ENCODE results near the gene PLEKHA1. TPM values are rescaled to one million over a fixed set of nuclear protein-coding genes. Genes with fewer than 3 reads are reported as not detected.
A peak's percentile ranks its signal among the peaks of the same experiment; 100 is the strongest.

Gene PLEKHA1
- total and polyA plus RNA-seq, 2 experiments from 2014 or later, result 25.8 to 36.6 TPM

GRCh38 chr10:122348935-122349361 lies 25.6 kb upstream of the PLEKHA1 start:
- no peak for TF ChIP-seq ZNF114 (CRISPR knock-in tag; IDR thresholded peaks at IDR 0.05)
- TF ChIP-seq ZNF331 (CRISPR knock-in tag; IDR thresholded peaks at IDR 0.05; ENCODE audit: low read depth), result no peak
- TF ChIP-seq REST (IDR thresholded peaks at IDR 0.05; ENCODE audit: unreplicated experiment), result no peak
- TF ChIP-seq ZNF462 (CRISPR knock-in tag; IDR thresholded peaks at IDR 0.05), result no peak
- TF ChIP-seq JUNB (IDR thresholded peaks at IDR 0.05; ENCODE audit: unreplicated experiment), result no peak
- H2AFZ ChIP-seq, result peak overlapping the region; percentile 32; the same call in 1 of the 2 replicates

More at GRCh38 chr10:122348935-122349361, 25.6 kb upstream of the PLEKHA1 start:
- peaks cover 10% of the 10 kb centered on the region for H3K4me1 Mint-ChIP-seq
- Histone ChIP-seq H3K27me3 (ENCODE audit: insufficient read depth) (no peaks in the 10 kb centered on the region), H4K20me1 (replicated peaks; ENCODE audit: insufficient read depth) (no peaks in the 10 kb centered on the region), H3K4me1 (ENCODE audit: insufficient read depth) (no peaks in the 10 kb centered on the region), H3K4me2 (no peak overlapping the region), H3K27ac (ENCODE audit: low read depth) (no peak overlapping the region), H3K36me3 (ENCODE audit: insufficient read depth) (no peaks in the 10 kb centered on the region), H3K79me2 (replicated peaks; ENCODE audit: insufficient read depth) (no peaks in the 10 kb centered on the region), H3F3A (replicated peaks; ENCODE audit: low read depth) (no peaks in the 10 kb centered on the region), H3K4me3 (no peak overlapping the region), H3K9me2 (ENCODE audit: insufficient read depth) (no peaks in the 10 kb centered on the region)
- H3K9me3 Mint-ChIP-seq, result peaks cover 31% of the 10 kb centered on the region
- H3K27me3 Mint-ChIP-seq (ENCODE audit: insufficient read depth, low read depth, poor library complexity), result peaks cover 3% of the 10 kb centered on the region
- H3K36me3 Mint-ChIP-seq (ENCODE audit: low read depth), result peaks cover 34% of the 10 kb centered on the region
- no peak overlapping the region for H3K27ac Mint-ChIP-seq
- no peak overlapping the region for H3K4me3 Mint-ChIP-seq
- ATAC-seq (peak; percentile 78), DNase-seq (ENCODE audit: low spot score) (no peak)
